ENCODE results near the gene COX8C.
A peak's percentile ranks its signal among the peaks of the same experiment; 100 is the strongest.

The COX8C gene, protein sequence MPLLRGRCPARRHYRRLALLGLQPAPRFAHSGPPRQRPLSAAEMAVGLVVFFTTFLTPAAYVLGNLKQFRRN

DNA sequence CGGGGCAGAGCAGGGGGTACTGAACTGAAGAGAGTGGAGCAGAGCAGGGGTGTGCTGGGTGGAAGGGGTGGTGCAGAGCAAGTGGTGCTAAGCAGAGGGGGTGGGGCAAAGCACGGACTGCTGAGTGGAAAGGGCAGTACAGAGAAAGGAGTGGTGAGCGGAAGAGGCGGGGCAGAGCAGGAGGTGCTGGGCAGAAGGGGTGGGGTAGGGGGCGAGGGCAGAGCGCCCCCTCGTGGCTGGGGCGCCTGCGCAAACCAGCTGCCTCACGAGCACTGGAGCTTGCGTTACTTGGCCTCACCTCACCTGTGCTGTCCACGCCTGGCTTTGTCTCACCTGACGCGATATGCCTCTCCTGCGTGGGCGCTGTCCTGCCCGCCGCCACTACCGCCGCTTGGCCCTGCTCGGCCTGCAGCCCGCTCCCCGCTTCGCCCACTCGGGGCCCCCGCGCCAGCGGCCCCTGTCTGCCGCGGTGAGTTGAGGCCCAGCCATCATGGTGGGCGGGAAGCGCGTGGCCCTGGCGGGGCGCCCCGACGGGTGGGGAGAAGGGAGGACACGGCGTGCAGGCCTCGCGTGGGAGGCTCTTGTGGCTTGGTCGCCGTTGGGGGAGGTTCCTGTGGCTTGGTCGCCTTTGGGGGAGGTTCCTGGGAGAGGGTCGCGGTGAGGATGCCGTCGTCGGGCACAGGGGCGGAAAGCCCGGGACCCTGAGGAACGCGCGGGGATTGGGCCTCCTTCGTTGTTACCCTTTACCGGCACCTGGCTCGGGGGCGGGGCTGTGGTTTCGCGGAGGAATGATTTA is at the start of gene COX8C:
Gene COX8C, plus strand, starts transcription at position 257 of the 796 bp plus-strand sequence. Its CDS starts 87 bp downstream, at position 344.
- no peak for DNase-seq

DNA sequence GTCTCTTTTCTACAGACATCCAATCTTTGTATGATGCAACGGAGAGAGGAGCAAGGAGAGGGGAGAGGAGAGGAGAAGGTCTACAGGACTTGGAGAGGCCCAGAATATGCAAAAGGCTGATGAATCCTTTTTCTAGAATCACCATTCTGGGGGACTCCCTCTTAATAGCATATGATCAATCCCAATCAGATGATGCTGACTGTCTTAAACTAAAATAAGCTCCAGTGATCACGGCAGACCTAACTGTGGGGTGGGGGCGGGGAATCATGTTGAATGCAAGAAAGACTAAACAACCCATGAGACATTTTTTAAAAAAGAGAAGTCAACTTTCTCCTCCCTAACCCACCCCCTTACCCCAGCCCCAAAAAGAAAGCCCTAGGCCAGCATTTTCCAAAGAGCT is 47.6 kb upstream of the COX8C start:
- peak; percentile 23 to 81 for DNase-seq

DNA sequence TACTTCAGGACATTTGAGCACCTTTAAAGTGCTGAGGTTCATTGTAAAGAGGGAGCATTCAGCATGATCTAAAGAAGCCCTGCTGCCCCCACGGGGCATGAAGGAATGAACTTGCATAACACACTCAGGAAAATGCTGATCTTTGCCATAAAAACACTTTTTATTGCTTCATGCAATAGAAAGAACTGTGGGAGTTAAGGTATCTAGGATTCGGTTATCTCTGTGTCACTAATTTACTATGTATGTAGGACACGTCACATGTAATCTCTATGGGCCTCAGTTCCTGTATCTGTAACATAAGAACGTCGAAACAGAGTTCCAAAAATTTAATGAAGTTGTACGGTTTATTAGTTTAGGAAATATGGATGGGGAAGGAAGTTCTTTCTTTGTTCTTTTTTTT is 47.1 kb upstream of the COX8C start:
- DNase-seq: peak in 1 of 2 donors; percentile 27

DNA sequence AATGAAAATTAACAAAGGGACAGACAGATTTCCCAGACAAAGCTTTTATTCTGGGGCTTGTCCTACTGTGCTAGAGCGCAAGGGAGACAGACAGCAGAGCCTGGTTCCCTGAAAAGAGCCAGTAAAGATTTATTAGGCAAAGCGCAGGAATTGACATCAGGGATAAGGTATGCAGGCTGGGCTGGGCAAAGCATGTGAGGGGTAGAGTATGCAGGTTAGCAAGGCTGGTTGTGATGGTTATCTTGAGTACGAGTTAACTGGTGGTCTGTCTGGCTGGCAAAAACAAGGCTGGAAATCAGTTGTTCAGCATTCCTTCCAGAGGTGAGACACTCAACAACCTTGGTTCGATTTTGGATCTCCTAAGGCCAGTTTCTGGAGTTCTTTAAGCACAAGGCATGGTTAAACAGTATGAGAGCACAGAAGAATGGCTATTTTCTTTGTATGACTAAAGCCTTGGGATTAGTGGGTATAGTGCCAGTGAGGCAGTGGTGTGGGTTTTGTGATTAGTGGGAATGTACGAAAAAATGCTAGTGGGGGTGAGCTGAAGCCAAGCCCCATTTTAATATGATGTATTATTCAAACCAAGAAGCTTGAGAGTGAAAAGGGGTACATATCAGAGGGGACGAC is 45.0 kb upstream of the COX8C start:
- DNase-seq: no peak

DNA sequence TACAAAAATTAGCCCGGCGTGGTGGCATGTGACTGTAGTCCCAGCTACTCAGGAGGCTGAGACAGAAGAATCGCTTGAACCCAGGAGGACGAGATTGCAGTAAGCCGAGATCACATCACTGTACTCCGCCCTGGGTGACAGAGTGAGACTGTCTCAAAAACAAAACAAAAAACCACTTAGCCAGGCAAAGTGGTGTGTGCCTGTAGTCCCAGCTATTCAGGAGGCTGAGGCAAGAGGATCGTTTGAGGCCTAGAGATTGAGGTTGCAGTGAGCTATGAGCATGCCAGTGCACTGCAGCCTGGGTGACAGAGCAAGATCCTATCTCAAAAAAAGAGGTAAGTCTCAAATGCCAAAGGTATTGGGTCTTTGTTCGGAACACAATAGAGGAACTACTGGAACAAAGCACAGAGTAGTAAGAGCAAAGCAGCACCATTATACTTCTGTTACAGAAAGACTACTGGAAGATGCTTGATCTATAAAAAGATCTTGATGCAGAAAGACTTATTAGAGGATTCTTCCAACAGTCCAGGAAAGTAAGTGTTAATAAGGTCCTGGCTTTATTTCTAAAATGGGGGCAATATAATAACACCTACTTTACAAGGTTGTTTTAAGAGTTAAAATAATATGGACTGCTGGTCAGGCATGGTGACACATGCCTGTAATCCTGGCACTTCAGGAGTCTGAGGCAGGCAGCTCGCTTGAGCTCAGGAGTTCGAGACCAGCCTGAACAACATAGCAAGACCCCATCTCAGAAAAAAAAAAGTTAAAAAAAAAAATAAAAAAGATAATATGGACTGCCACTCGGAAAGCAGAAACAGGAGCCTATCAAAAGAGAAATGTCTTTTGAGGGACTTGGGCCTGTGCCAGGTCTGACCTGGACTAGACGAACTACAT is 44.0 kb upstream of the COX8C start:
- no peak for DNase-seq

DNA sequence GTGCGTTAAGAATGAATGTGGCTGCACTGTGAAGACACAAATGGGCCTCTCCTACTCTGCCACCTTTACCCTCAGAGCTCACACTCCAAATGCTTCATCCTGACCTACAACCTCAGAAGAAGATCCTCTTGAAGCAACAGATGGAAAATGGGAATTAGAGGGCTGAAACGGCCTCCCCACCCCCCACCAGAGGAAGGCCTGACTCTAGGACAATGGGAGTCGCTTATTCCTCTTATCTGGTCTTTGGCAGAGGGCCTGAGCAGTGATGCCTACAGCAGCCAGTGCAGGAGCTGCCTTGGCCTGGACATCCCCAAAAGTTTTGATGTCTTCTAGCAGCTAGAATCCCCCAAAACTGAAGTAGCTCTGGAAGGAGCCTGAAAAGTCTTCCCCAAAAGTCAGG is 43.3 kb upstream of the COX8C start:
- no peak for DNase-seq

DNA sequence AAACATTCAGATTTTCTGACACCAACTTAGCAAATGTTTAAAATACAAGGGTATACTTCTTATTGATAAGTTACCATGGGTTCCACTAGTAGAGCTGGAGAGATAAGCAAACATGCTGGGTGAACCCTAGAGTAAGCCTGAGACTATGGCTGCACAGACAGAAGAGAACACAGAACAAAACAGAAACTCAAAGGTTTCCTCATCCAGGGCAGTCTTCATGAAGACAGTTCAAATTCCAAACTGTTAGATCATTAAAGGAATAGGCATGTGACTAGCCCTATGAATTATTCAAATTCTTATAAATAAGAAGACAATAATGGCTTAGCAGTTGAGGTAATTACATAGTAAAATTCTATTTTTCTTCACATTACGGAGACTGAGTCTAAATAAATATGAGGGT is 42.2 kb upstream of the COX8C start:
- DNase-seq: peak in 1 of 2 donors; percentile 18

DNA sequence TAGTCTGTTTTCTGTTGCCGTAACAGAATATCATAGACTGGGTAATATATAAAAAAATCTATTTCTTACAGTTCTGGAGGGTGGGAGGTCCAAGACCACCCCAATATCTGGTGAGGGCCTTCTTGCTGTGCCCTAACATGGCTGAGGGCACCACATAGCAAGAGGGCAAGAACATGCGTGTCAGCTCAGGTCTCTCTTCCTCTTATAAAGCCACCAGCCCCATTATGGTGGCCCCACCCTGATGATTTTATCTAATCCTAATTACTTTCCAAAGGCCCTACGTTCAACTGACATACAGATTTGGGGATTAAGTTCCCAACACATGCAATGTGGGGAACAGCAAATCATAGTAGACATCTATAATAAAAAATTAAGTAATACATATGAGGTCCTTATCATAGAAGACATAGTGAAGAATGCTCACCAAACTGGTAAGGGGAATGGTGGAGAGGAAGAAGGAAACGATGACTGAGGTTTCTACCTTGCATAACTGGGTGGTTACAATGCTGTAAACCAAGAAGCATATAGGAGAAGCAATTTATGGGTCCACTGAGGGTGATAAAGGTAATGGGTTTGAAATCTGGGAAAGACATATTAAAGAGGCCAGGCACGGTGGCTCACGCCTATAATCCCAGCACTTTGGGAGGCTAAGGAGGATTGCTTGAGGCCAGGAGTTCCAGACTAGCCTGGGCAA is 41.1 kb upstream of the COX8C start:
- peak in 1 of 2 donors; percentile 38 for DNase-seq

DNA sequence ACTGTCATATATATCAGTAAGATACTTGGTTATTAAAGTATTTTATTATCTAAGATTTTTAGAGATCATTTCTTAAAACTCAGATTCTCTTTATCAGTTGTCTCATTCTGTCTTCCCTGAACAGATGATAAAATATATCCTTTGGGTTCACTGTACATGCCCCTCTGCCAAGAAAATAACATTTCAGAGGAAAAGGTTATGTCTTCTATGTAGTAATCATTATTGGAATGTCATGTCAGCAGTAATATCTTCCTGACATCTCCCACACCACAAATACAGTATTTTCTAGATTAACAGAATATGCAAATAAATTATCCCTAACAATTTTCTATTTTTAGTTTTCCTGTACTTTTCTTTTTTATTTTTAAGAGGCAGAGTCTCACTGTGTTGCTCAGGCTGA is 40.2 kb upstream of the COX8C start:
- DNase-seq: no peak

DNA sequence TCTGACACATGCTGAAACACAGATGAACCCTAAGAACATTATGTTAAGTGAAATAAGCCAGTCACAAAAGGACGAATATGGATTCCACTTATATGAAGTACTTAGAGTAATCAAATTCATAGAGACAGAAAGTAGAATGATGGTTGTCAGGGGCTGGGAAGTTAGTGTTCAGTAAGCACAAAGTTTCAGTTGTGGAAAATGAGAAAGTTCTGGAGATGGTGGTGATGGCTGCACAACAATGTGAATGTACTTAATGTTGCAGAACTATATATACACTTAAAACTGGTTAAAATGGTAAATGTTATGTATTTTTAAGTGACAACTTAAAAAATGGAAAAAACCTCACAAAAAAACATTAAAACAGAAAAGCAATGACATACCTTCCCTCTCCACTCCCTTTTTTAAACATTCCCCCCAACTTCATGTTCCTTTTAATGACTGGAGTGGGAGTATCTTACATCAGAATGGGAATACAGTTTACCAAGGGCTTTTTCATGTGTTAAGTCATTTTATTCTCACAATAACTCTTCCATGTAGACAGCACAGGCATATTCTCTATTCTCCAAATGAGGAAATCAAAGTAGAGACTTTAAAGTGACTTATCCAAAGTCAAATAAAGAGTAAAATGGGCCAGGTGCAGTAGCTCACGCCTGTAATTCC is 38.2 kb upstream of the COX8C start:
- DNase-seq: peak; percentile 55 to 88

DNA sequence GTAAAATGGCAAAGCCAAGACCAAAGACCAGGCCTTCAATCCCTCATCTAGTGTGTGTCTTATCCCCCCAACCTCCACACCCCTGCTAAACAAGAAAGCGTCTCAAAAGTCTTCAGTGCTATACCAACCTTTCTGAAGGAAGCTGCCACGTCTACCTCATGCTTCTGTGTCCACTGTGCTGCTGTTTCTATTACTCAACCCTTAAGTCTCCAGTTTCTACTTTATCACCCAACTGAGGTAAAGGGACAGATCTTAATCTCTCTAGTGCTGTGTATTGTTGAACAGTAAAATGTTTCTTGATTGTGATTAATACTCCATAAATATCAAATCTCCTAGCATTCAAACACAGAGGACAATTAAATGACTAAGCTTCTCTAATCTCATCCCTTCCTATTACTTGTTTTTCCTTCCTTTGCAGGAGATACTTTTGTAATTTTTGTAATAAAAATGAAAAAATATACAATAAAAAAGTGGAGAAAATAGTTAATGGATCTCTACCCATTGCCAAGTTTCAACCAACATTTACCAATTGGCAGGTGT is 37.5 kb upstream of the COX8C start:
- no peak for DNase-seq

DNA sequence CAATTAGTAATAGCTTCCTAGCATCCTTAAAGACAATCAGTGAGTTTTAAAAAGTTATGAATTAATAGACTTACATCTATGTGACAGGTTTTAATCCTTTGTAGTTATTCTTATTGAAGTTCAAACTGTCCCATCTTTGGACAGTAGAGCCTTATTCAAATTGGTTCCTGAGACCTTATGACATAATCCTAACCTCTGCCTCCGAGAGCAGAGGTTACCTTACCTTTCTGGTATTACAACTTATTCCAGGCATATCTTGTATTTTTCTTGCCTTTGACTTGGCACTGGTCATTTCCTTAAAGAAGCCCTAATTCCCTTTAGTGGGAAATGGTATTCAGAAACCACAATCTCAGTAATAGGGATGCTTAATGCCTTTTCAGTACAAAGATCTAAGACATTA is 35.9 kb upstream of the COX8C start:
- DNase-seq: no peak

DNA sequence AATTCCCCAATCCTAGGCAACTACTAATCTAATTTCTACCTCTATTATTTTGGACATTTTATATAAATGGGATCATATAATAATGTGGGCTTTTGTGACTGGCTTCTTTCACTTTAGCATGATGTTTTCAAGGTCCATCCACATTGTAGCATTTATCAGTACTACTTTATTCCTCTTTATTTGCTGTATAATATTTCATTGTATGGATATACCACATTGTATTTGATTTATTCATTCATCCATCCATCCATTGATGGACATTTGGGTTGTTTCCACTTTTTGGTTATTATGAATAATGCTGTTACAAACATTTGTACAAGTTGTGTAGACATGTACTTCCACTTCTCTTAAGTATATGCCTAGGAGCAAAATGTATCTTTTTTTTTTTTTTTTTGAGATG is 31.4 kb upstream of the COX8C start:
- DNase-seq: no peak

DNA sequence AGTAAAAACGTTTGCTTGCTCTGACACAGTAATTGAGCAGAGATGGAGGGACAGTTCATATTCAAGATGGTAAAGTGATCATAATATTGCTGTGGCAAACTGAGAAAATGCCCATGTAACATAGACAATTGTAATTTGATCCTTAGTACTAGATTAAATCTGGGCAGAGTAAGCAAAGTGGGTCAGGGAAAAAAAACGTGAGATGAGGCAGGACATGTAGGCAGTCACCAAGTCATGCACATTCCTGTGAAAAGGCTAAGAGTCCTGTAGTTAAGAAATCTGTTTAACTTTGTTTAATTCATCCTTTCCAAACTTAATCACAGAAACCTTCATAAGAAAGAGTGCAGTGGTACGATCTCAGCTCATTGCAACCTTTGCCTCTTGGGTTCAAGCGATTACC is 30.3 kb upstream of the COX8C start:
- no peak for DNase-seq

DNA sequence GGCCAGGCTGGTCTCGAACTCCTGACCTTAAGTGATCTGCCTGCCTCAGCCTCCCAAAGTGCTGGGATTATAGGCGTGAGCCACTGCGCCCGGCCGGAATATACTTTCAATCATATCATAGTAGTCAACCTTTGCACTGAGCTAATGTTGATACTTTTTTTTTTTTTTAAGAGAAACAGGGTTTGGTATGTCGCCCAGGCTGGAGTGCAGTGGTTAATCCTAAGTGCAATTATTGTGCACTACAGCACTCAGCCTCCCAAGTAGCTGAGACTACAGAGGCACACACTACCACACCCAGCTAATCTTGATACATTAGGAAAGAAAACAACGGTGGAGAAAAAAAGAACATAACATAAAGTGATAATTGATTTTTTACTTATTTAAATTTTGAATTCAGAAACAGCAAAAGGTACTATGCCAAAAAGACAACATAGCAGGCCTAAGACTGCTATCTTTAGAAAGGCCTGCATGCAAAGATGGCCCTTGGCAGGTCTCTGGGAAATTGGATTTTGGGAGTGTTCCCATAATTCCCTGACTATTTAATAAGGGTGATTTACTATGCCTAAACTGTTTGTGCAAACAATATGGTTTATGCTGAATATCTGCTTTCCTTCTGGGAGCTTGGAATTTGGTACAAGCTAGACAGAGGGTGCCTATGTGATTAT is 29.6 kb upstream of the COX8C start:
- no peak for DNase-seq

DNA sequence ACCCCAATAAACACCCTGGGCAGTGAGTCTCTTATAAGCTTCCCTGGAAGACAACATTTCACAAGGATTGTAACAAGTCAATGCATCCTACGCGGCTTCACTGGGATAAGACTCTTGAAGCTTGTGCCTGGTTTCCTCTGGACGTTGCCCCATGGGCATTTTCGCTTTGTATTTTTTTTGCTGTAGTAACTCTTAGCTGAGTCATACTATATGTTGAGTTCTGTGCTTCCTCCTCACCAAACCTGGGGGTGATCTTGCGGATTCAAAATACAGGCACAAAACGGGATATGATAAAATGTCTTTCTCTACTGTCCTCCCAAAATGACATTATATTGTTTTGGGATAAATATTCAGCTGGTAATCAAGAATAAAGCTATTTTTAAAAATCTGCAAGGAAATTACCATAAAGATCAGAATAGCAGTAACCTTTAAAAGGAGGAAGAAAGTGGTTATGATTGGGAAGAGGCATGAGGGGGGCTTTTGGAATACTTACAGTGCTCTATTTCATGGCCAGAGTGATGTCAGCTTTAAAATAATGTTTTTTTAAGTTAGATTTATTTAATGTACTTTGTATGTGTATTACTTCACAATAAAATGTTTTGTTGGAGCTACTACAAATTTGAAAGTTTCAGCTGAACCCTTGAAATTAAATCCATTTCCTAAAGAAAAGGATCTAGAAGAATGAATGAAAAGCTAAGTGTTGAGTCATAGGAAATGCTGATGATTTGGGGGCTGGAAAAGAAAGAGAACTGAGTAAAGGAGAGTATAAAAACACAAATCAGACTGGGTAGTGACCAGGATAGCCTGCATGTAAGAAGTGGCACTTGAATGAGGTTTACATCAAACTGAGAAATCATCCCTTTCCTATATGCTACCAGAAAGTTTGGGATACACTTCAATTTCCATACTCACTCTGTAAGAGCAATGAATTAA is 28.8 kb upstream of the COX8C start:
- DNase-seq: peak; percentile 89 to 96

DNA sequence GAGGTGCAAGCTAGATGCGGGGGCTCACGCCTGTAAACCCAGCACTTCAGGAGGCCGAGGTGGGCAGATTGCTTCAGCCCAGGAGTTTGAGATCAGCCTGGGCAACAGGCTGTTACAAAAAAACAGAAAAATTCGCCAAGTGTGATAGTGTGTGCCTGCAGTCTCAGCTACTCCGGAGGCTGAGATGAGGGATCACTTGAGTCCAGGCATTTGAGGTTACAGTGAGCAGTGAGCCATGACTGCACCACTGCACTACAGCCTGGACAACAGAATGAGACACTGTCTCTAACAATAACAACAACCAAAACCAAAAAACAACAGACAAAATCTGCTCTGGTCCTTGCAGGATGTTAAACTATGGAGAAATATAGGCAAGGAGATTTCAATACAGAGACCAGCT is 28.1 kb upstream of the COX8C start:
- no peak for DNase-seq

DNA sequence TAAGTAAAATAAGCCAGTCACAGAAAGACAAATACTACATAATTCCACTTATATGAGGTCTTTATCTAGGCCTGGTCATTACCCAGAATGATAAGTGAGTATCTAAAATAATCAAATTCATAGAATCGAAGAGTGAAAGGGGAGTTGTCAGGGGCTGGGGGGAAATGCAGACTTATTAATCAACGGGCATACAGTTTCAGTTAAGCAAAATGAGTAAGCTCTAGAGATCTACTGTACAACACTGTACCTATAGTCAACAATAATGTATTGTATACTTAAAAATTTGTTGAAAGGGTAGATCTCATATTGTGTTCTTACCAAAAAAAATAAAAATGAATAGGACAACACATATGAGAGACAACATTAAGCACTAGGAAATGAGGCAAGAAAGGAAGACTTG is 27.5 kb upstream of the COX8C start:
- DNase-seq: no peak

DNA sequence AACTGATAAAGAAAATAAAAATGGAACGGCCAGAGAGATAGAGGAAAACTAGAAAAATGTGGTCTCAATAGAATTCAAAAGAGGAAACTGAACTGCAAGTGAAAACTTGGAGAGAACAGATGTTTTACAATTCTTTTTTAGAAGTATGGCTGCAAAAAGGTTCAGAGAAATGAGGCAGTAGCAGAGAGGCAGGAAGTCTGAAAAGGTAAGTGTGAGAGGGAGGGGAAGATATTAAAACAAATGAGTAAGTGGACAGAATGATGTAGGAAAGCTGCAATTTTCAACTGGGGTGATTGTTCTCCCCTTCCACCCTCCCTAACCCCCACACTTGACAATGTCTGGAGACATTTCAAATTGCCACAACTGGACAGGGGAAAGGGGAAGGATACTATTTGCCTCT is 27.0 kb upstream of the COX8C start:
- DNase-seq: no peak

DNA sequence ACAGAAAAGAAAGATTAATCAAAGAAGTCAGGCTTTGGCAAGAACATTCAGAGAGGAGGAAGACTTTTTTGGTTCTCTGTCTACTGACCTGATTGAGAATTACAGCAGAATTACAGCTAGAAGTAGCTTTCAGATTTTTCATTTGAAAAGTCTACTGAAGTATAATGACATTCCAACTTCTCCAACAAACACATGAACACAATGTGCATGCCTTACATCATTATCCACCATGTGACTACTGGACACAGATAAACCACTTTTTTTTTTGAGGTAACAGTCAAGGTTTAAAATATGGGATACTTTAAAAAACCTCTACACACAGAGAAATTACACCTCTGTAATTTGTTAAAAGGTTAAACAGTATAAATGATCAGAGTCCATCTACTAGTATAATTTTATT is 26.5 kb upstream of the COX8C start:
- no peak for DNase-seq
